Dedifferentiated amniotic fluid mesenchymal stem cell (primary cell): ENCODE results near the gene CA10.

Experiments used
- DNase-seq: peaks from one replicate; pipeline ENCODE4 v3.0.0-alpha.2; 2016; ENCODE audit errors: extremely low spot score

CA10 gene

DNA sequence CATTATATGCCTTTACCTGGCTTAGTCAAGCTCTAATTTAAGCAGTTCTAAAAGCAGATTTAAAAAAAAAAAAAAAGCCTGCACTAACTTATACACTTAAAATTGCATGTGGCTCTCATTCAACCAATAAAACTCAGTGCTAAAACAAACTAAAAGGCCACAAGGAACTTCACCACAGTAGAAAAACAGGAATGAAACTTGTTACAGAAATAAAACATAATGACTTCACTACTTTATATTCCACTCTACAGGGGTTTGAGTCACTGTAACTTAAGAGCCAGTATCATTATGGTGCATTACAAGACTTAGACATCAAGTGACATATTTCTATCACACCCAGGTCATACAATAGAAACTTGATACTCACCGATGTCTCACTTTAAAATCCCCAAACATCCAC, 11.1 kb downstream of the CA10 start:
- DNase-seq = no peak

DNA sequence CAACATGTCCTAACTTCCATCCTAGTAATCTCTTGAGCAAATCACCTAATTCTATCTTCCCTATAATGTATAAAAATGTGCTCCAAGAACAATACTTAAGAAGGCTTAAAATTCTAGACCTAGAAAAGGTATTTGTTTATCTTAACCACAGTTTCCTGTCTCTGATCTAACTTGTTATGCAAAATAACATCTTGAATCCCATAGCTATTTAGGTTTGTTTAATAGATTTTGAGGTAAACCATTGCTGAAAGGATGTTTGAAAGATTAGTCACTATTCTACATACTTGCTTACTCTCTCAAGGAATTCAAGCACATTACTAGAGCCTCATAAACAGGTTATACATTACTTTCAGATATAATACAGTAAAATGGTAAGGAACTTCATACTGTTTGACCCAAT, 13.0 kb downstream of the CA10 start:
- DNase-seq = no peak

DNA sequence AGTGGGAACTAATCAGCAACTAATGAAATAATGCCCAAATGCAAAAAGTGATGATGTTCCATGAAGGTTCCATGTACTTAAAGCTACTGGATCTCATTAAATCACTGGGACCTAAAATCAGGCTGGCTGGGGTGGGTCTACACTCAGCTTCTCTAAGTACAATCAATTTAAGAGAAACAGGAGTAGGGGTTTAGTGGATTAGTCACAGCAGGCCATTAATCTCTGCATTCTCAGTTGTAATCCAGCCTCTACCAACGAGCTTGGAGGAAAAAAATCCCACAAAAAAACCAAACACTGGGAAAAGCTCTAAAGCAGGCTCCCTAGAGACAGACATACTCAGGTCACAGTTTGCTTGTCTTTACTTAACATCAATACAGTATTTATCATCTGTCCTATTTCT, 15.0 kb downstream of the CA10 start:
- DNase-seq = no peak

DNA sequence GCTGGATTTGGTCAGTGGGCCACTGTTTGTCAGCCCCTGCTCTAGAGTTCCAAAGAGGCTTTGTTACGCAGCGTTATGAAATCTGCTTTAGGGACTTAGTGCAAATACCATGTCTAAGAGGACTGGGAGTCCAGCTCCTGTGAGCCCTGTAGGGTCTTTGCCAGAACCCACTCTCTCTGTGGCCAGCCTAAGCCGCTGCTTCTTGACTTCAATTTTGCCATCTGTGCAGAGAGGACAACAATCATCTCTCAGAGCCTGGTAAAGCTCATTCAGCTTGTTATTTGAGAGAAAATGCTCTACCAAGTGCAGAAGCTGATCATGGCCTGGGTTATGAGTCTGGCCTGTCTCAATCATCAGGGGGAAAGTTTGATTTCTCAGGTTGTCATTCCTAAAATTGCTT, 17.9 kb downstream of the CA10 start:
- DNase-seq = no peak

DNA sequence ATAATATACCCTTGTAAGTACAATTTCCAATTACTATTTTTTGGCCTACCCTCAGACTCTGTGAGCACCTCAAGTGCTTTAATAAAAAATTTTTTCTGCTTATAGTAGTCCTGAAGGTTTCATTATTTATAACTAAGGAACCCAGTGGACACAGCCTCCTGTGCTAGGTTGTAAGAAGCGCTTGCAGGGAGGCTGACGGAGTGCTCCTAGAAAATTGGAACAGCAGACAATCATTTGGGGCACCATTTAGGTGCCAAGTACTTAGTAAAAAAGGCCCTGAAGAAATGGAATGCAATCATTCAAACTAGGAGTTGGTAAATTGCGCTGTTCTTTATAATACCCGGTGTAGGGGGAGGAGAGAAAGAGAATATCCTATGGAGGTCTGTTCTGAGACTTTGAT, 19.8 kb downstream of the CA10 start:
- no peak for DNase-seq

DNA sequence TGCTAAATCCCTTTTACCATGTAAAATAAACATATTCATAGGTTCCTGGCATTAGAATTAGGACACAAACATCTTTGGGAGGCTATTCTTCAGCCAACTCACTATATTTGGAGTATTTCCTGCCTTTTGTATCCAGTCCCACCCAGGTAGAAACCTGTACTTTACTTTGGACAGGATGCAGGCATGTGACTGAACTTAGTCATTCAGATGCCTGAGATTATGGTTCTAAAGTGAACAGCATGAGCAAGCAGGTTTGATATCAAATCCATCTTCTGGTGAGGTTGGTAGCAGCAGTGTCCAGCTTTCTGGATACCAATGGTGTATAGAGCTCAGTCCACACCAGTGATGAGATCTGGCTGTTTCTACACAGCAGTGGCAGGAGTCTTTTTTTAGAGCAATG, 20.2 kb downstream of the CA10 start:
- DNase-seq = no peak

DNA sequence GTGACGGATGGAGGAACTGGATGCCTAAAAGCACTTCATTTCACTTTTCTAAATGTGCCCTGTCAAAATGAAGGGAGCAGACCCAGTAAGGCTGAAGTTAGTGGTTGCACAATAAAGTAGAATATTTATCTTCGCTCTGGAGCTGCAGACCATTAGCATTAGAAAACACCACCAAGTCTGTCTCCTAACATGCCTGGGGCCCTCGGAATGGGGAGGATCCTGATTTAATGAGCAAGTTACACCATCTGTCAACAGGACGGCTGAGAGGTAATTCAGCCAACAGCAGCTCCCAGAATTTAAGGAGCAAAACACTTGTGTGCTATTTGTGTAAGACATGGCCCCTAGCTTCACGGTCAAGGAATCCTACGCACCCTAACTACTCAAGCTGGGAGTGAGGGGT, 22.3 kb downstream of the CA10 start:
- DNase-seq = no peak

DNA sequence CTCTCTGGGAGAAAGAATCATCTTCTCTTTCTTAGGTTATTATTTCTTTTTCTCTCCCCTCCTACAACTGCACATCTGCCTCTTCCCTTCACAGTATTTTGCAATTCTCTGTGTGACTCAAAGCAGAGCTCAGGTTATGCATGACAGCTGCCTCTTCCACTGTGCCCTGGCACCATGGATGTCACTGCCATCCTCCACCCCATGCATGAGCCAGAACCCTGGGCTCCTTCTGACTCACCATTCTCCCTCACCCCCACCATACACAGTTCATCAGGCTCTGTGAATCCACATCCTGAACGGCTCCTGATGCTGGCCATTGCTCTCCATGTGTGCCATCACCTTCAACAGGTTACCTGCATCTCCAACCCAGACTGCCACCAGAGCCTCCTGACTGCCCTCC, 23.9 kb downstream of the CA10 start:
- no peak for DNase-seq

DNA sequence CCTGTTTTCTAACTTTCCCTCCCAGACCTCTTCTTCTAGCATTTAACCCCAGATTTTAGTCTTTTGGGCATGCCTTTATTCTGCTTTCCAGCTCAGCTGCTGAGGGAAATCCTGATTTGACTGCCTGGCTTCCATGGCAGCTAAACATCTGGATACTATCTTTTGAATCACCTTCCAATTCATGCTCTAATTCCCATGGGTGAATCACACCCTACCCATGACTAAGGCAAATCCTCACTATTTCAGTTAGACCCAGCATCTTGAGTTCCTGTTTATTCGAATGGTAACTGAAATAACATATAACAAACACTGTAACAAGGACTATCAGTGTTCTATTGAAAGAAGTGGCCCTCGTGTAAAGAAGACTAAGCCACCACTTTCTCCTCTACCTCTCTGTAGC, 29.8 kb downstream of the CA10 start:
- DNase-seq = no peak

DNA sequence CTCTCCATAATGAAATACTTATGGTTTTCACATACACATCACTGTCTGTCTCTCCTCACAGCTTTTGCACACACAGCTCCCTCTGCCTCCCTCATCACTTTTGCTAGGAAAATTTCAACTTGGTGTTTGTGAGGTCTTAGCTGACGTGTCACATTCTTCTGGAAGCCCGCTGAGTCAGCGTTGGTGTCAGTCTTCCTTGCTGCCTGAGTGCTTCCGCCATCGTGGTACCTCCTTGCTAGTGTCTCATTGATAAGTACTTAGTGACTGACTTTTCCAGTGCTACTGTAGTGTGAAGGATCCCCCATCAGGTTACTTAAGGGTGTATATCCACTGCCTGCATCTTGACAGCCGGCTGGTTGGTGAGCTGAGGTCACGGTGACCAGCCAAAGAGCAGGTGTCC, 33.5 kb downstream of the CA10 start:
- no peak for DNase-seq

DNA sequence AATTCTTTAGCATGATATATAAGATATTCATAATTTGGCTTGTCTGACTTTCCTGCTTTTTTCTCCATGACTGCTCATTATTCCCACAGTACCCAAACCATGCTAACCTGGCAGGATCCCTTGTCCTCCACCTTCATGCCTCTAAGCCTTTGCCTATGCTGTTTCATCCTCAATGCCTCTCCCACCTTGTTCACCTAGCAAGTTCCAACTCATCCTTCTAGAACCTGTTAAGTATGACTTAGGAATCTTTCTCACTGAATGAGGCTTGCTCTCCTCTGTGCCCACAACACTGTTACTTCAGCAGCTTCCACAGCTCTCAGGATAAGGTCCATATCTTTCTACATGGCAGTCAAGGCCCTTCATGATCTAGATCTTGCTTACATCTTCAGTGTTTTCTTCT, 34.0 kb downstream of the CA10 start:
- DNase-seq = no peak

DNA sequence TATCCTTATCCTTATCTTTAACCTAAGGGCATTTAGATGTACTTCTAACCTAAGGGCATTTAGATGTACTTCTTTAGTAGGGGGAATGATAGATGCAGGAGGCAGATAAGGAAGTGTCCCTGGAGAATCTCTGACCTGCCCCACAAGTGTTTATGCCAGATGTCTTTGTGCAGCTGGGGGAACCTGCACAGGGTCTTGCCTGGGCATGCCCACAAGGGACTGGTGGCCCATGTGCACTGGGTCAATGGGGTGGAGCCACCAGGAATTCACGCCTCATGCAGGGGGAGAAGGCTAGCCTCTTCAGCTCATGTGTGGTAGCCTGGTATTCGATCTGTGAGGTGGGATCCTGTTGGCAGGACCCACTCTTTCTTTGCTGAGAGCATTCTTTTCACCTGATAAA, 38.0 kb downstream of the CA10 start:
- DNase-seq = no peak

DNA sequence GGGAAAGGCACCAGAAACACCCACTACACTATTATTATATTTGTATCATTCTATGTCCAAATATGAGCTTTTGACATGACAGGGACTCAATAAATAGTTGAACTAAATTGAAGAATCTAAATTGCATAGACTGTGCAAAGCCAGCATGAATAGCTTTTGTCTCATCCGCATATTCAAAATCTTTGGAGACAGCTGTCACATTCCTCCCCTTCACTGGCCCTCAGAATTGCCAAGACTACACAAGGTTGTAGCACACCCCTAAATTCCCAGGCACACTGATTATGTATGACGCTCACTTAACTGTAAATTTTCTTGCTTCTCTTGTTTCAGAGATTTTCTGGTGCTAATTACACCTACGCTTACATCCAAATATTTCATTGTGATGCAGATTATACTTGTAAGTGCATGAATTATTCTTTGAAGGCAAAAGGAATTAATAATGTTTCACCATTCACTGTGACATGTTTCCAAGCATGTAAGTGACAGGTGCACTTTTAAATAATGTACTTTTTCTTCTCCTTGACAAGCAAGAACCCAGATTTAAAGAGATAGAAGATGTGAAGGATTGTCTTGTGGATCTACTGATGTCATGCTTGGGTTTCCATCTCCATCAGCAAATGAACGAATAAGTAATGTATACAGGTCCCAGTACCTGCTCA, 47.5 kb downstream of the CA10 start:
- DNase-seq = no peak

DNA sequence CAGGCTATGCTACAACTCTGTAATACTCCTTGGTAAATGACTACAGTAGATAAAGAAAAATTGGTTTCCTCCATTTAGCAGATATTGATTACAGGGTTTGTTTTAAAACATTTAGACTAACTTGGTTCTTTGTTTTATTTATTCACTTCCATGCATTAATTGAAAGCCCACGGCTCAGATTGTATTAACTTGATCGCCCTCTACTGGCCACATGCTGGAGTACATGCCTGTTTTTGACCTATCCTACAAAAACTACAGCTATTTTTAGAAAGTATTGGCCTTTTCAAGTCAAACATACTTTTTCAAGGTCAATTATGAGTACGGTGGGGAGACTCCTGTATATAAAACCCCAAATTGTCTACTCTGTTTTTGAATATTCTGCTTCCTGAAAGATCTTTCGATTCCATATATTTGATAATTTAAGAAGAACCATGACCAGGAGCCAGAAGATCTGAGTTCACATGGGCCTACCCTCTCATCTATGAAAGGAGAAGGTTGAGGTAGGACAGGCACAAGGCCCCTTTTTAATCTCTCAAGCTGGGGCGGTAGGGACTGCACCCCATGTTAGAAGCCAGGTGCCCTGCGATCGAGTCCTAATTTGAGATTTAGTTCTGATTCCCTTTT, 51.8 kb downstream of the CA10 start:
- DNase-seq = no peak

DNA sequence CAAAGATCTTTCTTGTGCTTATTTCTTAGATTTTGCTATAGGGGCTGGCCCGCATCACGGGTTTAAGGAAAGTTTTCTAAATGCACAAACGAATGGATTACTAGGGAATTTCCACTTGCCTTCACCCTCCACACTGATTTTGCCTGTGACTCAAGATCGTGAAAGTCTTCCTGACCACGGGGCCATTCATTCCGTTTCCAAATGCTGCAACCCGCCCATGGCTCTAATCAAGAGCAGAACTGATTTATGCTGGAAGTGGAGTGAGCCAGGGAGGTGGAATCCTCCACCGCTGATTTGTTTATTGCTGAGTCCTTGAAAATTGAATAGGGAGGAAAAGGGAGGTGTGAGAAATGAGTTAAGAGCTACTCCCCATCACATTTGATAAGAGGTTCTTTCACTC, 52.4 kb downstream of the CA10 start:
- DNase-seq = no peak

DNA sequence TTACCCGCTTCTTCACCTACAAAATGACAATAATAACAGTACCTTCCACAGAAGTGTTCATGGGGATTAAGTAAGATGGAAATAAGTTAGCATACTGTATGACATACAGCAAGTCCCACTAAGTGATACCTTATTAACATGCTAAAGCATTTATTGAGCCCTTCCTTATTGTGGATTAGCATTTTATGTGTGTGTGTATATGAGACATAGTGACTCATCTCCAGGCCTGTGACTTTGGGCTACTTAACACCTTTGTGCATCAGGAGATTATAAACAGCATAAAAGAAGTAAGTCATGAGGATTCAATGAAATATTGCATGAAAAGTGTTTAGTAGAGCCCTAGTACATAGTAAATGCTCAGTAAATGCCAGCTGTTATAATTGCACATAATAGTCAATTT, 52.9 kb downstream of the CA10 start:
- no peak for DNase-seq

DNA sequence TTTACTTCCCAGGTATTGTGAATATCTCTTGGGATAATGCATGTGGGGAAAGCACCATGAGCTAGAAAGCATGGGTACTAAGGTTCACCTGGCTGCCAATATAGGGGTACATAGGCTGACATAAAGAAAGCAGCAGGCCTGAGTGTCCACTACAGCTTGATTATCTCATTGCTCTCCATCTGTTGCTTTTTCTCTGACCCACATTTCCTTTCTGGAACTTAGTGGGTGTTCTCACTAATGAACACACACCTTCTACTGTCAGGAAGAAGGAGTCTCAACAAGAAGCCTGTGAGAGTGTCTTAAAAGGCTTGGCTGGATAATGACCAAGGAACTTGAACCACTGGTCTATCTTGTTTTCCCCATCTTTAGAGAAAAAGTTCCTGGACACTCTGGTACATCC, 62.5 kb downstream of the CA10 start:
- no peak for DNase-seq

DNA sequence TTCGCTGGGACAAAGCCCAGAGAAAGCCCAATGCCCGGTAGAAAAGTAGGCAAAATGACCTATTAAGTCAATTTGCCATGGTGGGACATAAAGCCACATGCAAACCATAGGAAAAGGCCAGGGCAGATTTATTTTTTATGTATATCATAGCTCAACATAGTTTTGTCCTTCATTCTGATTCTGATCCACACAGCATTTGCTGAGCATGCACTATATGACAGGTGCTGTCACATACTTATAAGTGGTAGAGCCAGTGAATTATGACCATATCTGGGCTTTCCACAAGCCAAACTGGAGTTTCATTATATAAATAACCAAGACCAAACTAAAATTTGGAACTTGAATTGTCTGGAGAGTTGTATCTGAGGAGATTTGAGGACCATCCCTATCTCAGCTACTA, 74.3 kb downstream of the CA10 start:
- no peak for DNase-seq

DNA sequence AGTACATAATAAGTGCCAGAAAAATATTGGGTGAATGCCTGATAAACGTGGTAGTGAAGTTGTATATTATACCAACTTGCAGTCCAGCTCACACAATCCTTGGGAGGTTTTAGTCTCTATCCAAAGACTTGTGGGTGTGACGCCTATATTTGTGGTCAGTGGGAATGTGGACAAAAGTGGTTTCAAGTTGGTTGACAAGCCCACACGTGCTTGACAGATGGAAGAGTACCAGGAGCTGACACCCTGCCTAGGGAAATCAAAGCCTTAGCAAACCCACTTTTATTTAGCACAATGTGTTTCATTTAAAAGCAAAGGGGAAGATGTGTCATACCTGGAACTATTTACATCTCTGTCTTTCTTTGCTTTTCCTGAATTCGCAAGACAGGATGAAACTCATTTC, 79.0 kb downstream of the CA10 start:
- DNase-seq = no peak

DNA sequence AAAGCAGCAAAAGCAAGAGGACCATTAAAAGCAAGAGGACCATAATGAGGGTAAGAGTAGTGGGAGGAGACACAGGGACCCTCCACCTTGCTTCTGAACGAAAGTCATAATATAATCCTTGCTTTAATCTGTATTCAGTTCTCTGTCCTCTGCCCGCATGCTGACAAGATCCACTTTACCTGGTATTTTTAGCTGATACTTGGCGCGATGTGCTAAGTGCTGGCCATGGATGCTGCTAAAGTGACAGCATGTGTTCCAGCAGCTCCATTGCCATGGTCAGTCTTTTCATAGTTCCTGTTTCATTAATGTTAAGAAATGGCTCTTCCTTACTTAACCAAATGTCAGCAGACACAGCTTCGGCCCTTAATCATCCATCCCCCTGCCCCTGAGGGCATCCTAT, 86.8 kb downstream of the CA10 start:
- no peak for DNase-seq

DNA sequence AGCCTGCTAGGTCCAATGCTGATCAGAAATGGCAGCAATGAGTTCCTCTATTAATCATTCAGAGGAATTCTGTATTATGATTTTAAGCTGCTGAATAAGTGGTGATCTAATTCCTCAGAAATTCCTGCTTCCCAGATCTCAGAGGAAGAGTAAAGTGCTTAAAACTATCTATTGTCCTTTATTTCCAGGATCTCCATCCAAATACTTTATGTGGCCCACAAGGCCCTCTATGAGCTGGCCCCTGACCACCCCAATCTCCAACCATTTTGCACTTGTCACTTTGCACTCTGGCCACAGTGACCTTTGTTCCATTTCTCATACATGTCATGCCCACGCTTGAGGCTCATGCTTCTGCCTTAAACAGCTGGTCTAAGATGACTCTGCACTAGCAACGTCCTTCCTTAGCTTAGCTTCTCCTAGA, 93.7 kb downstream of the CA10 start:
- no peak for DNase-seq

DNA sequence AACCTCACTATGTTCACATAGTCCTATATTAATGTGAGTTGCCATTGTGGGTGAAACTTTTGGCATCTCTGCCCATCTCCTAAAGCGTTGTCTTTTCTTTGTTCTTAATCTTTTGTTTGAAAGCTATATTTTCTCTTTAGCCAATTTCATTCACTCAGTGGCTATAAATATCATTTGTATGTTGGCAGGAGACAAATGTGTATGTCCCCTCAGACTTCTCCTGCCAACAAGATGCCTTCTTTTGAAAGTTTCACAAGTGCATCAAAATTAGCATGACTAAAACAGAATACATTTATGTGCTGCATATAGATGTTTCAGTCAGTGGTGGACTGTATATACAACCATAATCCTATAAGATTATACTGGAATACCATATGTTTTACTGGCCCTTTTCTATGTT, 109.0 kb downstream of the CA10 start:
- DNase-seq = no peak

DNA sequence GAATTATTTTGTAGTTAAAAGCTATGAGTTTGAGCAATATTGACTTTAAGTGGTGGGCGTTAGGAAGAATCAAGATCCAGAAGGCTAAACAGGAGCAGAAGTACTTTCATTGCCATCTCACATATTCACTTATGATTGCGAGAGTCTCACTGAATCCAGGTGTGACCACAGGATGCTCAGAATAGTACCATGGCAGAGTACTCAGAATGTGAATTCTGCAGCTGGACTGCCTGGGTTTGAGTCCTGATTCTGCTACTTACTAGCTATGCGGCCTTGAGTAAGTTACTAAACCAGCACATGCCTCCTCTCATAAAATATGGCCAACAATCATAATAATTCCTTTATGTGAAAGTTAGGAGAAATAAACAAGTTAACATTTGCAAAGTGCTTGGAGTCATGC, 109.5 kb downstream of the CA10 start:
- DNase-seq = no peak
